SU-DHL-6 (cell line): Measurements from ENCODE around the gene EVI5.
"Not testable (repeated sequence)": the region's sequence is repeated elsewhere in the genome, so short reads cannot be mapped to it uniquely, and the experiment has no call there.

Source experiments
- H2AFZ ChIP-seq: fragments of 200-600 bp; sonication (generic); 2 replicates; pipeline ENCODE4 v1.6.1; 2014; ENCODE audit warnings: low read depth, mild to moderate bottlenecking, moderate library complexity, mixed read lengths, antibody characterized with exemption, low read length; ENCODE audit not compliant: severe bottlenecking
- H3F3A ChIP-seq: fragments of 200-600 bp; shearing (Covaris generic); 2 replicates; pipeline ENCODE4 v1.6.0; 2016; ENCODE audit warnings: antibody characterized with exemption, mild to moderate bottlenecking; ENCODE audit not compliant: insufficient read depth
- H3K27ac ChIP-seq: fragments of 200-600 bp; sonication (generic); 2 replicates; pipeline ENCODE4 v1.5.1; 2016; ENCODE audit warnings: low read depth, mild to moderate bottlenecking, low read length, moderate library complexity, mixed read lengths
- H3K27me3 ChIP-seq: fragments of 200-600 bp; sonication (generic), shearing (Covaris generic); 2 replicates; pipeline ENCODE4 v1.6.0; 2014; ENCODE audit warnings: mild to moderate bottlenecking, low read length
- H3K36me3 ChIP-seq: fragments of 200-600 bp; sonication (generic); 2 replicates; pipeline ENCODE4 v1.6.1; 2014; ENCODE audit warnings: mild to moderate bottlenecking, low read length, mixed read lengths
- H3K4me2 ChIP-seq: fragments of 300-600, 200-600 bp; shearing (Covaris generic), sonication (generic); 2 replicates; pipeline ENCODE4 v1.6.0; 2014; ENCODE audit warnings: low read length, low read depth, mild to moderate bottlenecking; ENCODE audit not compliant: poor library complexity, severe bottlenecking
- H3K4me3 ChIP-seq: fragments of 200-600 bp; sonication (generic); 2 replicates; pipeline ENCODE4 v1.5.1; 2014; ENCODE audit warnings: antibody characterized with exemption, low read length, mild to moderate bottlenecking, mixed read lengths; ENCODE audit not compliant: insufficient read depth, poor library complexity, severe bottlenecking
- H3K79me2 ChIP-seq: fragments of 200-600 bp; sonication (generic); 2 replicates; pipeline ENCODE4 v1.6.1; 2014; ENCODE audit warnings: mild to moderate bottlenecking, low read length, moderate library complexity; ENCODE audit not compliant: insufficient read depth
- H3K9ac ChIP-seq: fragments of 200-600 bp; sonication (generic); 2 replicates; pipeline ENCODE4 v1.7.0; 2014; ENCODE audit warnings: mild to moderate bottlenecking, low read length
- H3K9me2 ChIP-seq: fragments of 200-600 bp; sonication (generic); replicated peaks from 2 replicates; pipeline ENCODE4 v1.6.1; 2014; ENCODE audit warnings: low read length; ENCODE audit not compliant: insufficient read depth
- H3K9me3 ChIP-seq: fragments of 200-600 bp; sonication (generic); 2 replicates; pipeline ENCODE4 v1.6.1; 2014; ENCODE audit warnings: low read length, mixed read lengths; ENCODE audit not compliant: insufficient read depth
- H4K20me1 ChIP-seq: fragments of 200-600 bp; sonication (generic); 2 replicates; pipeline ENCODE4 v1.6.1; 2014; ENCODE audit warnings: low read depth, mild to moderate bottlenecking, antibody characterized with exemption, low read length, moderate library complexity, mixed read lengths
- CTCF ChIP-seq: fragments of 200-600 bp; sonication (generic); IDR thresholded peaks from one replicate; pipeline ENCODE4 v1.5.1; 2017; ENCODE audit warnings: antibody characterized with exemption, mild to moderate bottlenecking, low read length, moderate library complexity; ENCODE audit not compliant: insufficient read depth, poor library complexity, severe bottlenecking
- EZH2phosphoT487 ChIP-seq: fragments of 200-600 bp; sonication (generic), shearing (Covaris generic); conservative IDR thresholded peaks from 2 replicates; pipeline ENCODE4 v1.6.1; 2018; ENCODE audit warnings: mild to moderate bottlenecking, antibody characterized with exemption, low read length, moderate library complexity, mixed read lengths

EVI5 gene

DNA sequence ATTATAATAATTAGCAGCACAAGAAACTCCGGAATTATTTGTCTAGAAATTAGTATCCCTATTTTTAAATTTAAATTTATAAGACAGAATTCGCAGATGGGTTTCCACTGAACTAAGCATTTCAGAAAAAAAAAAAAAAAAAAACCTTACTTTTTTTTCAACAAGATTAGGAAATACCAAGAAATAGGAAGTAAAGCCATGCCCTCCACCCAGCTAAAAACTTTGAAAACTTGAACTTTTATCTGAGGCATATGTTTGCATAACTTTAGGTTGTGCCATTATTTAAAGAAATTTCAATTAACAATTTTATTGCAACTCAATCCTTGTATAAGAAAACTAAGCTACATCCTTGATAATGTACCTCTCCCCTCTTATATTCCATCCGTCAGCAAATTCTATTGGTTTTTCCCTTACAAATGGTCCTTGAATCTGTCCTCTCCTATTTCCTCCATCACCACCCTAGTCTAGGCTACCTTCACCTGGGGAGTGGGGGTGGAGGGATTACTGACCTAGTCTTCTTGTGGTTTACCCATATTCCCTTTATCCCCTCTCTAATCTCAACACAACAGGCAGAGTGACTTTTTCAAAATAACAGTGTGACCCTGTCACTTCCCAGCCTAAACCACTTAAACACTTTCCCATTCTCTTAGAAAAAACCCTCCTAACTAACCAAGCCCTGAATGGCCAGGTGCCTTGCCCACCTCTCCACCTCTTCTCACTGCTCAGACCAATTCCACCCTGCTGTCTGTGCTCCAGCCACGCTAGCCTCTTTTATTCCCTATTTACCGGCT lies 1.4 kb upstream of the EVI5 start:
- H3K27ac ChIP-seq, result no peak overlapping the region
- H3K27me3 ChIP-seq, result no peaks in the 10 kb centered on the region
- no peaks in the 10 kb centered on the region for H3K36me3 ChIP-seq
- no peaks in the 10 kb centered on the region for H3K9me3 ChIP-seq
- no peak overlapping the region for H3K4me3 ChIP-seq
- H4K20me1 ChIP-seq, result no peaks in the 10 kb centered on the region
- no peak overlapping the region for H3K9ac ChIP-seq
- H3K79me2 ChIP-seq, result peaks cover 4% of the 10 kb centered on the region; the same call in 1 of the 2 replicates
- H3K9me2 ChIP-seq, result no peaks in the 10 kb centered on the region
- H3F3A ChIP-seq, result no peaks in the 10 kb centered on the region
- no peak overlapping the region for H3K4me2 ChIP-seq
- no peak for TF ChIP-seq CTCF
- no peak for TF ChIP-seq EZH2phosphoT487
- no peak overlapping the region for H2AFZ ChIP-seq

DNA sequence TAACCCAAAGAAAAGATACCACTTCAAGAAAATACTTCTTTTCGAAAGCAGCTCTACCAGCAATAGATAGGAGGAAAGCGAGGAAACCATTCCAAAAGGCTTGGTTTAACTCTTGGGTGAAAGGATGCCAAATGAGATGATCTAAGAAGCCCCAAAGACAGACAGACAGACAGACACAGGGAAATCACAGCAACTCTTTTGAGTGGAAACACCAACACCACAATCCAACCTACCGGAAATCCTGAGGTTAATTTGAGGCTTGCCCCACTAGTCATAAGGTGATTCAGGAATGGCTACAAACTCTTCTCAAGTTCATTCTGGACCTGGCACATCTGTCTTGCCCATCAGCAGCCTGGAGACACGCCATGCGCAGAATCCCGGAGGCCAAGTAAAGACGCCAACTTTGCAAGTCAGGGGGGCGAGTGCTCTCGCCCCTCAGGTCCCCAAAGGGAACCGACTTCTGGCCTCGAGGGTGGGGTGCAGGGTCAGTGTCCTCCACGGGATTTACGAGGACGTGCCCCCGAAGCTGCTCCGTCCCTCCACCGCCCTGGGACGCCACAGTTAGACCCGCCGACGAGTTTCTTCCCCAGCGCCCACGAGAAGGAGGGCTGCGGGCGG lies 778 bp downstream of the EVI5 start:
- no peak overlapping the region for H3K27ac ChIP-seq
- TF ChIP-seq EZH2phosphoT487, result no peak
- TF ChIP-seq CTCF, result no peak
- peak overlapping the region; percentile 73 for H3K9ac ChIP-seq
- H3F3A ChIP-seq, result no peaks in the 10 kb centered on the region
- no peaks in the 10 kb centered on the region for H3K9me3 ChIP-seq
- no peaks in the 10 kb centered on the region for H4K20me1 ChIP-seq
- H3K4me2 ChIP-seq, result peak overlapping the region; percentile 85
- peak overlapping the region; percentile 95 for H2AFZ ChIP-seq
- no peaks in the 10 kb centered on the region for H3K9me2 ChIP-seq
- peaks cover 4% of the 10 kb centered on the region; the same call in 1 of the 2 replicates for H3K79me2 ChIP-seq
- peak overlapping the region; percentile 96 for H3K4me3 ChIP-seq
- H3K36me3 ChIP-seq, result no peaks in the 10 kb centered on the region
- H3K27me3 ChIP-seq, result no peaks in the 10 kb centered on the region

GRCh38 chr1:92783550-92783949 lies 1.4 kb downstream of the EVI5 start:
- H3K9ac ChIP-seq, H3K27me3 ChIP-seq: not testable (repeated sequence)

DNA sequence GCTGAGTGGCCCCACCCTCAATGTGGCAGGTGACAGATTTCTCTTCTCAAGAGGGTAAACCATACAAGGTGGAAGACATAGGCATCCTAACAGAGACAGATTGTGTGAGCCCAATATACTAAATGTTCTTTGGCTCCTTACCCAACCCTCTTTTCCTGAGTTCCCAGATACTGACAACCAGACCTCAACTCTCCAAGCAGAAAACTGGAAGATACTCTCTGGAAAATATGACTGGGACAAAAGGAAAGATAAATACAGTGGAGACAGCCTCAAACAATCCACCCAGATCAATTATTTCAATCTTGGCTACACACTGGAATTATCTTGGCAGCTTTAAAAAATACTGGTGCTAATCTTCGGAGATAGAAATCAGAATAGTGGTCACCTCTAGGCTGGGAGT lies 6.5 kb downstream of the EVI5 start:
- Histone ChIP-seq H3K9me3 (no peaks in the 10 kb centered on the region), H3K36me3 (no peaks in the 10 kb centered on the region), H4K20me1 (no peaks in the 10 kb centered on the region), H3K4me2 (no peak overlapping the region), H3K79me2 (peaks cover 8% of the 10 kb centered on the region; the same call in 1 of the 2 replicates), H3K27ac (no peak overlapping the region), H3K4me3 (no peak overlapping the region), H3K9ac (no peak overlapping the region), H3K9me2 (no peaks in the 10 kb centered on the region), H3F3A (no peaks in the 10 kb centered on the region; the same call in 1 of the 2 replicates), H3K27me3 (no peaks in the 10 kb centered on the region), H2AFZ (no peak overlapping the region)
- TF ChIP-seq EZH2phosphoT487 (no peak), CTCF (no peak)

More at GRCh38 chr1:92783550-92783949, 1.4 kb downstream of the EVI5 start:
- not testable (repeated sequence) for H3K9me3 ChIP-seq, H3K9me2 ChIP-seq, H3K79me2 ChIP-seq, H3K36me3 ChIP-seq, H3K27ac ChIP-seq, H3F3A ChIP-seq, H4K20me1 ChIP-seq, H2AFZ ChIP-seq
- Histone ChIP-seq H3K4me2 (peak overlapping the region; percentile 85), H3K4me3 (peak overlapping the region; percentile 96)
